ENCODE results near the gene MTMR11.

GRCh38 chr1:149979972-149980540 lies 43.4 kb upstream of the MTMR11 start:
- TF ChIP-seq CTCF (conservative IDR thresholded peaks at IDR 0.05; ENCODE audit: low read depth in 2 of 2) (no peak), EZH2phosphoT487 (IDR thresholded peaks at IDR 0.05; ENCODE audit: unreplicated experiment) (no peak), JUNB (IDR thresholded peaks at IDR 0.05; ENCODE audit: unreplicated experiment) (no peak), NANOG (IDR thresholded peaks at IDR 0.05; ENCODE audit: borderline replicate concordance) (no peak), CREB1 (CRISPR knock-in tag; IDR thresholded peaks at IDR 0.05; ENCODE audit: low read depth) (no peak), ZNF331 (CRISPR knock-in tag; IDR thresholded peaks at IDR 0.05; ENCODE audit: low read depth) (no peak), POLR2AphosphoS5 (IDR thresholded peaks at IDR 0.05; ENCODE audit: low read depth) (no peak), EZH2 (IDR thresholded peaks at IDR 0.05; ENCODE audit: low read depth, unreplicated experiment) (no peak), REST (IDR thresholded peaks at IDR 0.05; ENCODE audit: unreplicated experiment) (no peak), STAT1 (IDR thresholded peaks at IDR 0.05; ENCODE audit: unreplicated experiment) (no peak), ZNF114 (CRISPR knock-in tag; IDR thresholded peaks at IDR 0.05) (no peak), ETS1 (IDR thresholded peaks at IDR 0.05) (no peak), ZNF462 (CRISPR knock-in tag; IDR thresholded peaks at IDR 0.05) (no peak)

Data from GM23338 (cell line).